UCSD-AML1 (cell line): ENCODE data around the gene CLK1.
"Not testable (repeated sequence)": the region's sequence is repeated elsewhere in the genome, so short reads cannot be mapped to it uniquely, and the experiment has no call there.

ENCODE experiments used
- DNase-seq: peaks from one replicate; lab custom pipeline; 2025; ENCODE audit not compliant: unreplicated experiment; lab: John Stamatoyannopoulos, UW

Gene CLK1

GRCh38 chr2:200851398-200852248 lies 12.8 kb downstream of the CLK1 start:
- DNase-seq = no peak

DNA sequence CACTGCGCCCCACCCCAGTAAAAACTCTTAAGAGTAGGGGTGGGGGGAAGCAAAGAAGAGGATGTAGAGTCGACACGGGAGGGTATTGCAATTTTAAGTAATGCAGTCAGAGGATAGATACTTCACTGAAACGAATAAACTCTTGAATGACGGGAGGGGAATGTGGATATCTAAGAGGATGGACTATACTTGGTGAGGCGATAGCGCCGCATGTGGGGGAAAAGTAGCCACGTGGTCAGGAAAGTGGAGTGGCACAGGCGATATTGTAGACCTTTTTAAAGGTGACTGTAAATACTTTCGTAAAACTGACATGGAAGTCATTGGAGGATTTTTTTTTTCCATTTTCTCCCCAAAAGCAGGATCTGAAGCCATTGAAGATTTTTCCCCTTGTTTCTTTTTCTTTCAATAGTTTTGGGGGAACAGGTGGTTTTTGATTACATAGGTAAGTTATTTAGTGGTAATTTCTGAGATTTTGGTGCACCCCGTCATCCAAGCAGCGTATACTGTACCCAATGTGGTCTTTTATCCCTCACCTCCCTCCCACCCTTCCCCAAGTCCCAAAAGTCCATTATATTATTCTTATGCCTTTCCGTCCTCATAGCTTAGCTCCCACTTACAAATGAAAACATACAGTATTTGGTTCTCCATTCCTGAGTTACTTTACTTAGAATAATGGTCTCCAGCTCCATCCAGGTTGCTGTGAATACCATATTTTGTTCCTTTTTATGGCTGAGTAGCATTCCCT lies 13.8 kb downstream of the CLK1 start:
- DNase-seq = no peak

- DNase-seq = no peak
Observed at GRCh38 chr2:200847939-200848338, 16.5 kb downstream of the CLK1 start.

GRCh38 chr2:200847269-200847668 lies 17.2 kb downstream of the CLK1 start:
- no peak for DNase-seq

DNA sequence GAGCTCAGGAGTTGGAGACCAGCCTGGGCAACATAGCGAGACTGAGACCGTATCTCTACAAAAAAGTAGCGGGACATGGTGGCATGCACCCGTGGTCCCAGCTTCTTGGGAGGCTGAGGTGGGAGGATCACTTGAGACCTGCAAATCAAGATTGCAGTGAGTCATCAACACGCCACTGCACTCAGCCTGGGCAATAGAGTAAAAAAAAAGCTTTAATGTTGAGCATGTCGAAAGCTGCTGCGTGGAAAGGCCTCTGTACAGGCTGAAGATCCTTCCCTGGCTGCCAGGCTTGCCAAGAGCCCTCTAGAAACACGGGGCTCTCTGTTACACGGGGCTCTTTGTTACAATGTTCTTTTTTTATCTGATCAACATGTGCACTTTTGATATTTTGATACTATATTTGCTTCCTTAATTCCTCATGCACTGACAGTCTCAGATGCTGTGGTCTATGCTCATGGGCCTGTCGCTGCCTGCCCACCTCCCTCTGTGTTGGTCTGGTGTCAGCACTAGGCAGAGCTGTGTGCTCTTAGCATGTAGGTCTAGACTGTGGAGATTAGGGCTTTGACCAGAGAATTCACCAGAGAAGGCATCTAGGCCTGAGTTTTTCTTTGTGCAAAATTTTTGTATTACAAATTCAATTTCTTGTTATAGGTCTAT lies 18.7 kb downstream of the CLK1 start:
- DNase-seq = no peak

DNA sequence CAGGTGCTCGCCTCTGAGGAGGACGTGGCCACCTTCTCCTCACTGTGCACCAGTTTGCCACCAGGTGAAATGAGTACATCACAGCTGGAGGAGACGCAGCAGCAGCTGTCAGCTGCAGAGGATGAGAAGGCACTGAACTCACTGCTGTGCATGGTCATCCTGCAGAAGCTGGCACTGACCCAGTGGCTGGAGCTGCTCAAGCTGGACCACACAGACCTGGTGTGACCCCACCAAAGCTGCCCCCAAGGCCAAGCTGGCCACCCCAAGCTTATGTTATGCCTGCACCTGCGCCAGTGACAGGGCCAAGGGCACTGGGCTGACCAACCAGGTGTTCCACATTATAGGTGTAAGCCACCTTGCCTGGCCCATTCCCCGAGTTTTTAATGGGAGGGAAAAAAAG lies 19.3 kb downstream of the CLK1 start:
- no peak for DNase-seq

GRCh38 chr2:200843993-200844948 lies 20.2 kb downstream of the CLK1 start:
- no peak for DNase-seq

GRCh38 chr2:200839513-200839912 lies 24.9 kb downstream of the CLK1 start:
- no peak for DNase-seq

DNA sequence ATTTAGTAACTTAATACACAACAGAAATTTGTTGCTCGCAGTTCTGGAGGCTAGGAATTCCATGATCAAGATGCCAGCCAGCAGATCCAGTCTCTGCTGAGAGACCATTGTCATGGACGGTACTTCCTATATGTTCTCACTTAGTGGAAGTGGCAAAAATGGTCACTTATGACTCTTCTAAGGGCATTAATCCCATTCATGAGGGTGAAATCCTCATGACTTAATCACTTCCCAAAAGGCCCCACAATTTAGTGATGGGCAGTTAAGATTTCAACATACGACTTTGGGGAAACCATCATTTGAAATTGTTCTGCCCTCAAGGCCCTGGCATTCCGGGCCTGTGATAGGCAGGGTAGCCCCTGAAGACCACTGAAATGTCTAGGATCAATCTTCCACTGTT lies 29.8 kb downstream of the CLK1 start:
- no peak for DNase-seq

DNA sequence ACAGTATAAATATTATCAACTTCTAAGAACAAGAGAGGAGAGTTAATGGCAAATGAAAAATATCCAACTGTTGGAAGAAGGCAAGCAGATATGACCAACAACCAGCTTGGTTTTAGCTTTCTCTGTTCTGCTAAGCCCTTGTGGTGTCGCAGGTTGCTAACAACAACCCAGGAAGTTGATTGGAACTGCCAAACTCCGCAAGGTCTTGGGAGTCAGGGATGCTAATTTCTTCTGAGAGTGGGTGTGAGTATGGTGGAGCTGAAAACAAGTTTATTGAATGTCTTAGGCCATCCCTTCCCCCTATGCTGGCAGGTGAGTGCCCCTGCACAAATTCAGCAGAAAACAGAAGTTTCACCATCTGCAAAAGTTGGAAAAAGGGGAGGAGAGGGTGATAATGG lies 35.2 kb downstream of the CLK1 start:
- no peak for DNase-seq

DNA sequence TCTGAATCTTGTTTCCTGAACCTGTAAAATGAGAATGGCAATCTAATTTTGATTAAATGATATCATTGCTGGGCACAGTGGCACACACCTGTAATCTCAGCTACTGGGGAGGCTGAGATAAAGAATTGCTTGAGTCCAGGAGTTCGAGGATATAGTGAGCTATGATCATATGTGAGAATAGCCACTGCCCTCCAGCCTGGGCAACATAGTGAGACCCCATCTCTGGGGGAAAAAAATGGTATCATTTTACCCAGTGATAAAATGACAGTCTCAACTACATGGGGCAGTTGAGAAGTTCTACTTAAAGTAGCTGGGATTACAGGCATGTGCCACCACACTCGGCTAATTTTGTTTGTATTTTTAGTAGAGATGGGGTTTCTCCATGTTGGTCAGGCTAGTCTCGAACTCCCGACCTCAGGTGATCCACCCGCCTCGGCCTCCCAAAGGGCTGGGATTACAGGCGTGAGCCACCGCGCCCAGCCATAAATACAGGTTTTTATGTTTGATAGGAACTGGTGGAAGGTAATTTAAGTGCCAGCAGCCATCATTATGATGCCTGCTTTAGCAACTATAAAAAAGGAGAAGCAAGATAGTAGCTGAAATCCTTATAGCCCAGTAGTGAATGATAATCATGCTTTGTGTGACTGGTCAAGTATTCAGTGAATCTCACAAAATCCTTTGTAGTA lies 35.7 kb downstream of the CLK1 start:
- no peak for DNase-seq

- no peak for DNase-seq
Observed at GRCh38 chr2:200828104-200828503, 36.4 kb downstream of the CLK1 start.

- no peak for DNase-seq
Observed at GRCh38 chr2:200821686-200822245, 42.7 kb downstream of the CLK1 start.

- DNase-seq = no peak
Observed at GRCh38 chr2:200820573-200821234, 43.8 kb downstream of the CLK1 start.

GRCh38 chr2:200818732-200819131 lies 45.7 kb downstream of the CLK1 start:
- not testable (repeated sequence) for DNase-seq

DNA sequence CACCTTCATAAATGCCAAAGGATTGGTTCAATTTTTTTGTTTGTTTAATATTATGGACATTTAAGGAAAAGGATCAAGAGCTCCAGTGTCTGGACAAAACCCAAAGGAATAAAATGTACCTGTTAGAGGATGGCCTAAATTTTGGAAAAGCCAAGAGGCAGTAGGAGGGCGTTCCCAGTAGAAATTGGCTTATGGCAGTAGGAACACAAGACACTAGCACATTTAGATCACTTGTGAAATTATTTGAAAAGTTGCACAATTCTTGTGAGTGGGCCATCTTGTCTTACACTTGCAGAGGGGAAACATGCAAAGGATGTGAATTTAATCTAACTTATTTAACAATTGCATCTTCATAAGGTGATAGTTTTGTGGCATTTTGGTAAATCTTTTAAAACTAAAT lies 49.5 kb downstream of the CLK1 start:
- no peak for DNase-seq

DNA sequence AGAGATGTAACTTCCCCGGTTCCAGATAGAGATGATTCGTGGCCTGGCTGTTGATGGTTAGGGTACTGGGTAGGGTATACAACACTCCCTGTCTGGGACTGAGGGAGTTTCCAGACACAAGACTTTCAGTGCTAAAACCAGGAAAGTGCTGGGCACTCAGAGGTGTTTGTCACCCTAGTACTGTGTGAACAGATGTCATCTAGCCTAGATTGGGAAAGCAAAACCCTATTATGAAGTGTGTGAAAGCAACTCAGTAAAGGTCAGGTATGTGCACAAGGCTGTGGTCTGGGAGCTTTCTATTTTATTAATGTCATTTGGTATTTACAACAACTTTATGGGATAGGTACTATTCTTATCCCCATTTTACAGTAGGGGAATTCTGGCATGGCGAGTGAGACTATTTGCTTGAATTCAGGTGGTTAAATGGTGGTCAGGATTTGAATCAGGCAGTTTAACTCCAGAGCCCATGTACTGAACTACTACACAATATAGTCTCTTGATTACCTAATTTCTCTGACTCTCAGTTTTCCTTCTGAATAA lies 50.1 kb downstream of the CLK1 start:
- no peak for DNase-seq

DNA sequence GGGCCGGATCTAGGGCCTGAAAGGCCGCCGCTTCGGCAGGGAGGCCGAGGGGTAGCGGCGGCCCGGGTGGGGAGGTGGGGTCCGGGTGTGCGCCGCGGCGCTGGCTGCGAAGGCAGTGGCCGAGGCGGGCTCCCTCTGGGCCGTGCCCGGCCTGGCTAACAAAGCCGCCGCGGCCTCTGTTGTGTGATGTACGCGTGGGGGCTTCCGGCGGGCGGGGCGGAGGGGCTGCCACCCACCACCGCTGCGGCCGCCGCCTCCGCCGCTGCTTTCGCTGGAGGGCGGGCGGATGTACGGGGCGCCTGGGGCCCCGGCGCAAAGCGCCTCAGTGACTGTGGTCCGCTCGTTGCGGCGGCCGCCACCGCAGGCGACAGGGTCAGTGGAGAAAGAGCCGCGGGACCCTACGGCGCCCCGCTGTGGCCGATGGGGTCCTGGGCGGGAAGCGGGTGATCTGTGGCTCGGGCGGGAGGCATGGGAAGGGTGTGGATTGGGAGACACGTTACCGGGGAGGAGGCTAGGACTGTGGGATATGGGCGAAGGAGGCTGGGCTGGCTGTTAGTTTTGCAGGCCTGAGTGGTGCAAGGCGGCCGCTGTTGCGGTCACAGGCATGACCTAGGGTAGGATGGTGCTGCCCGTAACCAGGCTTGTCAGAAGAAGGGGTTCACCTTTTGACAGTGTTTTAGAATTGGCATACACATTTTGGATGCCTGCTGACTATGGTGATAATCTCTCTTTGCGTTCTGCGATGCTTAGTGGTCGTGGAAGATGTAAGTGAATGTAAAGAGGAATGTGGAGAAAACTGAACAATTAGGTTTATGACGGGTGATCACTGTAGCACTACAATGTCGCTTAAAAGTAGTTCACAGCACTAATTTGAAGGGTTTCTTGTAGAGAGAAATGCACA lies 52.1 kb downstream of the CLK1 start:
- peak; percentile 82 for DNase-seq
